Mucosa of descending colon (tissue), 3 donors: ENCODE data around the gene SMIM13. TPM values are rescaled to one million over a fixed set of nuclear protein-coding genes. Genes with fewer than 3 reads are reported as not detected.
A peak's percentile ranks its signal among the peaks of the same experiment; 100 is the strongest.

Experiments
- ATAC-seq: fragments of 200-7000 bp; cut with Tn5 transposase; one replicate; pipeline ENCODE4 v1.9.1; 2020; ENCODE audit warnings: mild to moderate bottlenecking, moderate library complexity
- DNase-seq, 3 donors: peaks; one replicate each; pipeline ENCODE4 v3.0.0-alpha.2; 2020
- H3K36me3 ChIP-seq: fragments of 200-600 bp; one replicate; pipeline ENCODE4 v1.8.0; 2021; ENCODE audit warnings: low read depth, mild to moderate bottlenecking
- H3K4me1 ChIP-seq: fragments of 200-600 bp; one replicate; pipeline ENCODE4 v1.8.0; 2021; ENCODE audit warnings: low read depth, mild to moderate bottlenecking
- H3K4me3 ChIP-seq: fragments of 200-600 bp; one replicate; pipeline ENCODE4 v1.8.0; 2021; ENCODE audit warnings: mild to moderate bottlenecking
- H3K9me3 ChIP-seq: fragments of 200-600 bp; one replicate; pipeline ENCODE4 v1.8.0; 2021; ENCODE audit warnings: mild to moderate bottlenecking
- CTCF ChIP-seq: fragments of 200-600 bp; IDR thresholded peaks from one replicate; pipeline ENCODE4 v1.8.0; 2022; ENCODE audit warnings: antibody characterized with exemption, mild to moderate bottlenecking
- intact Hi-C, 2 donors: fragments of 100-400 bp; cut with DNase I in 1 of 2; cut with micrococcal nuclease in 1 of 2; formaldehyde crosslinking; loops; one replicate each; pipeline versions ENCODE4 v1.11.0 to v1.11.1; 2022; cut with DNase I, micrococcal nuclease
- total RNA-seq, 3 donors: library from RNA; stranded (reverse); fragmentation: NEBNext Ultra II Directional in 2 of 3; extraction: Animal tissue kit (Norgen Biotek cat#: 25700) in 2 of 3; gene quantifications; one replicate each; pipeline versions ENCODE4 v1.2.1 to v1.2.4, GENCODE V29; 2021 to 2023
- donor health status: DM: no; HTN: no; CAD: no; lungs with moderate emphysema.
- donor health status: DM: no; HTN: no; CAD: no.
- donor health status: DM: no; HTN: yes; CAD: no.

SMIM13 gene
- total RNA-seq, 3 donors from 2014 or later = 5.4 to 10.9 (median 5.6) TPM

GRCh38 chr6:11142296-11143027 is 48.8 kb downstream of the SMIM13 start:
- TF ChIP-seq CTCF = no peak
- Histone ChIP-seq H3K4me1 (no peaks in the 10 kb centered on the region), H3K4me3 (no peak overlapping the region), H3K36me3 (no peaks in the 10 kb centered on the region), H3K9me3 (no peaks in the 10 kb centered on the region)
- DNase-seq (no peak), ATAC-seq (no peak)
- intact Hi-C loops = loop anchor here (2.0 to 5.0 kb wide), 2 partner anchors 355 to 356 kb away; no protein-coding TSS in a partner anchor

GRCh38 chr6:11143394-11144371 is 50.0 kb downstream of the SMIM13 start:
- ATAC-seq (peak; percentile 73), DNase-seq (peak in 2 of 3 donors; percentile 30 to 57)
- no peaks in the 10 kb centered on the region for H3K9me3 ChIP-seq
- no peak for TF ChIP-seq CTCF
- no peak overlapping the region for H3K4me3 ChIP-seq
- intact Hi-C loops = loop anchor here (2.0 to 5.0 kb wide), 2 partner anchors 354 to 355 kb away; no protein-coding TSS in a partner anchor
- no peaks in the 10 kb centered on the region for H3K36me3 ChIP-seq
- no peaks in the 10 kb centered on the region for H3K4me1 ChIP-seq

GRCh38 chr6:11144393-11144851 is 50.8 kb downstream of the SMIM13 start:
- peak; percentile 72 to 92 (median 85) for DNase-seq
- H3K9me3 ChIP-seq = no peaks in the 10 kb centered on the region
- ATAC-seq = peak; percentile 93
- H3K36me3 ChIP-seq = no peaks in the 10 kb centered on the region
- intact Hi-C loops = loop anchor here in 1 of 2 donors (5.0 kb wide), 1 partner anchor 353 kb away; no protein-coding TSS in a partner anchor
- H3K4me3 ChIP-seq = no peak overlapping the region
- H3K4me1 ChIP-seq = no peaks in the 10 kb centered on the region
- peak; percentile 83 for TF ChIP-seq CTCF

- no peak overlapping the region for H3K4me3 ChIP-seq
- no peaks in the 10 kb centered on the region for H3K36me3 ChIP-seq
- no peaks in the 10 kb centered on the region for H3K4me1 ChIP-seq
- TF ChIP-seq CTCF = no peak
- no peak for ATAC-seq
- no peak for DNase-seq
- intact Hi-C loops = no loop called here
- H3K9me3 ChIP-seq = no peaks in the 10 kb centered on the region
Observed at GRCh38 chr6:11146117-11146826, 52.6 kb downstream of the SMIM13 start.

- Histone ChIP-seq H3K4me3 (no peak overlapping the region), H3K9me3 (no peaks in the 10 kb centered on the region), H3K4me1 (no peaks in the 10 kb centered on the region), H3K36me3 (no peaks in the 10 kb centered on the region)
- DNase-seq (no peak), ATAC-seq (no peak)
- no peak for TF ChIP-seq CTCF
- intact Hi-C loops = no loop called here
Observed at GRCh38 chr6:11149551-11149950, 55.9 kb downstream of the SMIM13 start.
